Common myeloid progenitor, CD34-positive (primary cell): ENCODE data around the gene PRKN.

Source experiments
- CTCF ChIA-PET: fragments of 350-600 bp; sonication (Branson Sonifier 250); formaldehyde crosslinking; loops from one replicate; lab custom pipeline; 2021; ENCODE audit warnings: antibody characterized with exemption; lab: Charles Lee
- POLR2A ChIA-PET: fragments of 350-600 bp; sonication (Branson Sonifier 250); formaldehyde crosslinking; loops from one replicate; lab custom pipeline; 2021; ENCODE audit warnings: antibody characterized with exemption; lab: Charles Lee
- DNase-seq, 3 donors: peaks; one replicate each; pipeline versions ENCODE4 v3.0.0 to v3.0.0-alpha.2; 2013
- H3K27ac ChIP-seq, 2 experiments: 1 replicate in 1 of 2; 2 replicates in 1 of 2; pipeline ENCODE4 v1.7.0; 2013; ENCODE audit warnings: inconsistent platforms in 2 of 2, low read length in 2 of 2, mild to moderate bottlenecking in 2 of 2, low read depth in 1 of 2, moderate library complexity in 1 of 2; ENCODE audit not compliant: severe bottlenecking in 2 of 2, insufficient read depth in 1 of 2, poor library complexity in 1 of 2
- H3K27me3 ChIP-seq, 5 experiments: replicated peaks in 2 of 5; 1 replicate in 3 of 5; 2 replicates in 2 of 5; pipeline versions ENCODE4 v1.6.1 to v1.7.0; 2013; ENCODE audit warnings: low read length in 4 of 5, mild to moderate bottlenecking in 2 of 5, moderate library complexity in 2 of 5, inconsistent platforms in 1 of 5; ENCODE audit not compliant: insufficient read depth in 5 of 5, control insufficient read depth in 4 of 5
- H3K36me3 ChIP-seq, 4 experiments: 1 replicate in 2 of 4; 2 replicates in 2 of 4; pipeline versions ENCODE4 v1.6.1 to v1.7.0; 2013; ENCODE audit warnings: low read length in 3 of 4, control low read depth in 1 of 4, mild to moderate bottlenecking in 1 of 4; ENCODE audit not compliant: control insufficient read depth in 4 of 4, insufficient read depth in 4 of 4
- H3K4me1 ChIP-seq, 4 experiments: 1 replicate in 3 of 4; 2 replicates in 1 of 4; pipeline versions ENCODE4 v1.6.1 to v1.7.1; 2013; ENCODE audit warnings: low read length in 3 of 4, mild to moderate bottlenecking in 3 of 4, control low read depth in 1 of 4, inconsistent platforms in 1 of 4, moderate library complexity in 1 of 4; ENCODE audit not compliant: control insufficient read depth in 4 of 4, insufficient read depth in 4 of 4; ENCODE audit errors: control extremely low read depth in 1 of 4
- H3K4me3 ChIP-seq, 7 experiments: 1 replicate in 4 of 7; 2 replicates in 3 of 7; pipeline versions ENCODE4 v1.5.1 to v1.7.0; 2013; ENCODE audit warnings: mild to moderate bottlenecking in 7 of 7, low read length in 6 of 7, moderate library complexity in 6 of 7, inconsistent platforms in 2 of 7, low read depth in 2 of 7, control low read depth in 1 of 7; ENCODE audit not compliant: insufficient read depth in 4 of 7, control insufficient read depth in 1 of 7; ENCODE audit errors: extremely low read depth in 1 of 7
- H3K9me3 ChIP-seq, 5 experiments: 1 replicate in 4 of 5; 2 replicates in 1 of 5; pipeline versions ENCODE4 v1.6.1 to v1.7.1; 2013; ENCODE audit warnings: low read length in 4 of 5, mild to moderate bottlenecking in 2 of 5, inconsistent platforms in 1 of 5, low read depth in 1 of 5, moderate library complexity in 1 of 5; ENCODE audit not compliant: control insufficient read depth in 4 of 5, insufficient read depth in 2 of 5; ENCODE audit errors: control extremely low read depth in 1 of 5
- WGBS: methylation state at CpG from one replicate; pipeline ENCODE4 v1.1.5; 2013; ENCODE audit not compliant: insufficient coverage; 5-methylcytosine and 5-hydroxymethylcytosine counted together

PRKN gene

DNA sequence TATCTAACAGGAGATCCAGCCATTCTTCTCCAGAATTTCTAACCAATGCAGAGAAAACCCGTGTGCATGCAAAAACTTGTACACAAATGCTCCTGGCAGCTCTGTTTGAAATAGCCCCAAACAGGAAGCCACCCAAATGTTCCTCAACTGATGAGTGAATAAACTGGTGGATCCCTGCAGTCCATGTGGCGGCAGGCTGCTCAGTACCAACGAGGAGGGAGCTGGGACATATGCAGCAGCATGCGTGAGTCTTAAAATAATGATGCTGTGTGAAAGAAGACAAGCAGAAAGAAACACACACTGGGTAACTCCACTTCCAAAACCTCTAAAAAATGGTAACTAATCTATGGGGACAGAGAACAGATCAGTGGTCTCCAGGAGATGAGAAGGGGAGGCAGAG is 911.6 kb downstream of the PRKN start:
- Histone ChIP-seq H3K9me3 (peaks cover 0 to 4% (median 0%) of the 10 kb centered on the region in 5 experiments), H3K4me3 (no peak overlapping the region), H3K27me3 (no peaks in the 10 kb centered on the region), H3K36me3 (no peaks in the 10 kb centered on the region), H3K27ac (no peak overlapping the region), H3K4me1 (peaks cover 0 to 5% (median 1%) of the 10 kb centered on the region in 4 experiments)
- 52% methylated on average over 3 of the region's 4 CpGs for WGBS
- ChIA-PET POLR2A (interaction anchor here (1.0 kb wide), 1 partner anchor 10 kb away, joined by 6 read pairs; no protein-coding TSS in a partner anchor), CTCF (no interaction called here)
- no peak for DNase-seq

GRCh38 chr6:161813156-161813555 is 914.4 kb downstream of the PRKN start:
- Histone ChIP-seq H3K4me1 (peaks cover 0 to 5% (median 1%) of the 10 kb centered on the region in 4 experiments), H3K27me3 (no peaks in the 10 kb centered on the region), H3K27ac (no peak overlapping the region), H3K4me3 (no peak overlapping the region), H3K36me3 (no peaks in the 10 kb centered on the region), H3K9me3 (peaks cover 0 to 4% (median 0%) of the 10 kb centered on the region in 5 experiments)
- no peak for DNase-seq
- CTCF ChIA-PET, result no interaction called here
- 98% methylated on average over 7 of the region's 8 CpGs for WGBS
- POLR2A ChIA-PET, result no interaction called here

DNA sequence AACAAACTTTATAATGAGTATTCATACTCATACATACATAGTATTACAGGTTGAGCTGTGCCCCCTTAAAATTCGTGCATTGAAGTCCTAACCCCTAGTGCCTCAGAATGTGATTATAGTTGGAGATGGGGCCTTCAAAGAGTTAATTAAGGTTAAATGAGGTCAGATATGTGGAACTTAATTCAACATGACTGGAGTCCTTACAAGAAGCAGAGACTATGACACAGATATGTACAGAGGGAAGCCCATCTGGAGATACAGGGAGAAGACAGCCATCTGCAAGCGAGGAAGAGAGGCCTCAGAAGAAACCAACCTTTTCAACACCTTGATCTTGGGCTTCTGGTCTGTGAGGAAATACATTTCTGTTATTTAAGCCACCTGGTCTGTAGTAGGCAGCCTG is 917.6 kb downstream of the PRKN start:
- DNase-seq, result no peak

GRCh38 chr6:161804838-161805237 is 922.7 kb downstream of the PRKN start:
- H3K4me3 ChIP-seq, result no peak overlapping the region
- H3K9me3 ChIP-seq, result no peaks in the 10 kb centered on the region
- CTCF ChIA-PET, result interaction anchor here (2.1 to 2.2 kb wide), 2 partner anchors 12 to 22 kb away, joined by 5 read pairs; no protein-coding TSS in a partner anchor
- no peak for DNase-seq
- no peak overlapping the region for H3K27ac ChIP-seq
- POLR2A ChIA-PET, result no interaction called here
- no peaks in the 10 kb centered on the region for H3K27me3 ChIP-seq
- no peaks in the 10 kb centered on the region for H3K36me3 ChIP-seq
- H3K4me1 ChIP-seq, result peaks cover 0 to 8% (median 4%) of the 10 kb centered on the region in 4 experiments
- 100% methylated on average over 1 of the region's 1 CpG for WGBS

More for the DNA sequence above, 917.6 kb downstream of the PRKN start:
- Histone ChIP-seq H3K4me3 (no peak overlapping the region), H3K36me3 (no peaks in the 10 kb centered on the region), H3K27me3 (no peaks in the 10 kb centered on the region), H3K4me1 (peaks cover 0 to 2% (median 0%) of the 10 kb centered on the region in 4 experiments), H3K27ac (no peak overlapping the region), H3K9me3 (peaks cover 0 to 4% (median 0%) of the 10 kb centered on the region in 5 experiments)
- WGBS, result 100% methylated on average over 1 of the region's 2 CpGs
- POLR2A ChIA-PET, result no interaction called here
- CTCF ChIA-PET, result interaction anchor here (0.6 kb wide), 1 partner anchor 77 kb away, joined by 3 read pairs; no protein-coding TSS in a partner anchor

DNA sequence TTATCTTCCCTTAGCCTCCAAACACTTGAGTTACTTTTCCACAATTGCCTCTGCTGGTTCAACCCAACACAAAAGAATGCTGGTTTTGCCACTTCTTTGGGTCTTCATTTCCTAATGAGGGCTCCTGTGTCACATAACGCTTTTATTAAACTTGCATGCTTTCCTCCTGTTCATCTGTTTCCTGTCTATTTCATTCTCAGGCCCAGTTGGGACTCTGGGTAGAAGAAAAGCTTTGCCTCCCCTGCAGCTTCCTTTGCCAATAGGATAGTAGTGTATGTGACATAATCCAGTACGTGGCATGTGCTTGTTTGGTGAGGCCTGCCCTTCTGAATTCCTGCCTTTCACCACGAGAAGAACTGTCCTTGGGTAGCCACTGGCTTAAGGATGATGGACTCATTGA is 924.4 kb downstream of the PRKN start:
- H3K4me1 ChIP-seq, result peaks cover 0 to 8% (median 4%) of the 10 kb centered on the region in 4 experiments
- ChIA-PET POLR2A (no interaction called here), CTCF (interaction anchor here (1.3 to 2.2 kb wide), 2 partner anchors 23 to 24 kb away, joined by 3 to 5 read pairs; no protein-coding TSS in a partner anchor)
- peak in 2 of 3 donors; percentile 34 to 57 for DNase-seq
- H3K4me3 ChIP-seq, result no peak overlapping the region
- no peaks in the 10 kb centered on the region for H3K36me3 ChIP-seq
- 12% methylated on average over 3 of the region's 3 CpGs for WGBS
- H3K27ac ChIP-seq, result no peak overlapping the region
- H3K27me3 ChIP-seq, result no peaks in the 10 kb centered on the region
- no peaks in the 10 kb centered on the region for H3K9me3 ChIP-seq

DNA sequence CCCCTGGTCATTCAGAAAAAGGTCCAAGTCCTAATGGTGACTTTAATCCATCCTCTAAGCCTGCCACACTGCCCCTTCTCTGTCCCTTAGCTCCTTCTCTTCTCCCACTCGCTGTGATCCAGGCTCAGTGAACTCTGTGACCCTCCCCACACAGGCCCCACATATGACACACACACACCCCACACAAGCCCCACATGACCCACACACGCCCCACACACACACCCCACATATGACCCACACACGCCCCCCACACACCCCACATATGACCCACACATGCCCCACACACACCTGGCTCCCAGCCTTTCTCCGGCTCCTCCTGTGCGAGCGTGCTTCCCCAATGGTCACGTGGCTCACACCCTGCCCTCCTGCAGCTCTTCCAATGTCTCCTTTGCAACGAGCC is 925.3 kb downstream of the PRKN start:
- H3K27ac ChIP-seq, result no peak overlapping the region
- no peaks in the 10 kb centered on the region for H3K36me3 ChIP-seq
- H3K27me3 ChIP-seq, result no peaks in the 10 kb centered on the region
- peaks cover 0 to 8% (median 4%) of the 10 kb centered on the region in 4 experiments for H3K4me1 ChIP-seq
- H3K4me3 ChIP-seq, result no peak overlapping the region
- 95% methylated on average over 6 of the region's 8 CpGs for WGBS
- no peaks in the 10 kb centered on the region for H3K9me3 ChIP-seq
- ChIA-PET POLR2A (no interaction called here), CTCF (interaction anchor here (1.3 kb wide), 1 partner anchor 24 kb away, joined by 3 read pairs; no protein-coding TSS in a partner anchor)
- DNase-seq, result no peak

DNA sequence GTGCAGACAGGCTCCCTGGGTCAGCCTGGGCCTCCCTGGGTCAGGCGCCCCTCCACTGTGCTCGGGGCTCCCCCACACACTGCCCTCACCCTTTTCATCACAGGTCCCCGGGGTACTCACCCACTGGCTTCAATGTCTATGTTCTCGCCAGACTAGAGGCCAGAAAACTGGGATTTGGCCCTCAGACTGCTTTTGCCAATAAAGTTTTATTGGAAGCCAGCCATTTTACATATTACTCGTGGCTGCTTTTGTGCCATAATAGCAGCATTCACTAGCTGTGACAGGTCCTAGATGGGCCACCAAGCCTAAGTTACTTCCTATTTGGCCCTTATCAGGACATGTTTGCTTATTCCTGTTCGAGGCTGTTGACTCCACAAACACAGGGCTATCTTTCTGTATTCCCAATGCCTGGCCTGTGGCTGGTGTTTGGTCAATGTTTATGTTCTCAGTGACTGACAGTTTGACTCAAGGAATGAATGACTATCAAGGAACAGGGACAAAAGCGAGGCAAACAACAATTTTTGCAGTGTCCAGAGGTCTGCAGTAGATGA is 928.6 kb downstream of the PRKN start:
- no peak overlapping the region for H3K4me3 ChIP-seq
- H3K4me1 ChIP-seq, result peaks cover 0 to 8% (median 4%) of the 10 kb centered on the region in 4 experiments
- 86% methylated on average over 7 of the region's 7 CpGs for WGBS
- POLR2A ChIA-PET, result no interaction called here
- no peak for DNase-seq
- no peak overlapping the region for H3K27ac ChIP-seq
- CTCF ChIA-PET, result no interaction called here
- H3K36me3 ChIP-seq, result no peaks in the 10 kb centered on the region
- no peaks in the 10 kb centered on the region for H3K27me3 ChIP-seq
- H3K9me3 ChIP-seq, result no peaks in the 10 kb centered on the region
